IPS-NIHi7 (cell line): ENCODE measurements around the gene WAC.
"Not testable (repeated sequence)": the region's sequence is repeated elsewhere in the genome, so short reads cannot be mapped to it uniquely, and the experiment has no call there.

Source experiments
- DNase-seq: peaks from one replicate; pipeline ENCODE4 v3.0.0; 2012; ENCODE audit warnings: mixed read lengths; ENCODE audit errors: extremely low spot score

The WAC gene

DNA sequence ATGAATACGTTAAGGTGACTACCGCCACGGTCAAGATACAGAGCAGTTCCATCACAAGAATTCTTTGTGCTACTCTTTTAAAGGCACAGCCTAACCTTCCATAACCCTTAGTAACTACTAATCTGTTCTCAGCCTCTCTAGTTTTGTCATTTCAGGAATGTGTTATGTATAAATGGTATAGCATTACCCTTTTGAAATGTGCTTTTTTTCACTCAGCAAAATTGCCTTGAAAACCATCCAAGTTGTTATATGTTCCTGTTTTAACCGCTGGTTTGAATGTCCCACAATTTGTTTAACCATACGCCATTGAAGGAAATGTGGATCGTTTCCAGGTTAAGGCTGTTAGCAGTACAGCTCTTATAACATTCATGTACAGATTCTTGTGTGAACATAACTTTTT lies 32.0 kb downstream of the WAC start:
- DNase-seq: no peak

GRCh38 chr10:28566458-28567015 lies 33.6 kb downstream of the WAC start:
- DNase-seq: no peak

DNA sequence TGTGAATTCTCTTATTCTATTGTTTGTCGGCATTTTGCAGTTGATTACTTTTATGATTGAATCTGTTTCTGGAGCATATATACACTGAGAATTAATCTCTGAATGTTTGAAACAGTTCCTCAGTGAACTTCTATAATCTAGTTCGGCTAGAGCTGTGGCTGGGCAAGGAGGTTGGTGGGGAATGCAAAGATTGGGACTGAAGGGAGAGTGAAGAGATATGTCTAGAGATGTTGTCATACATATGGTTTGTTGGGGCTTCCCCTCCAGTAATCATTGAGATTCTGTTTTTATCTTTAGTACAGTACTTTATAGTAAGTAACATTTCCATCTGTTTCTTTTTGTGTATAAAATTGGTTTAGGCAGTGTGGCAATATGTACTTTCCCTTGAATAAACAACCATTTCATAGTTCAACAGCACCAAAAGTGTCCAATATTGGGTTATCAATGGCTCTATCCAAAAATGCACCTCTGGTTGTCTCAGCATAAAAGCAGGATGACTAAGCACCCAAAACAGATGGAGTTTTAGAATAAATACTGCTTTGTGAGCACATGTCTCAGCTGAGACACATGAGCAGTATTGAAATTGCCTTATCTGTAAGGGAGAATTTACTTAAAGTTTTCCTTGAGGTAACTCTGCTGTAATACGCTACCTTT lies 36.7 kb downstream of the WAC start:
- DNase-seq: no peak

DNA sequence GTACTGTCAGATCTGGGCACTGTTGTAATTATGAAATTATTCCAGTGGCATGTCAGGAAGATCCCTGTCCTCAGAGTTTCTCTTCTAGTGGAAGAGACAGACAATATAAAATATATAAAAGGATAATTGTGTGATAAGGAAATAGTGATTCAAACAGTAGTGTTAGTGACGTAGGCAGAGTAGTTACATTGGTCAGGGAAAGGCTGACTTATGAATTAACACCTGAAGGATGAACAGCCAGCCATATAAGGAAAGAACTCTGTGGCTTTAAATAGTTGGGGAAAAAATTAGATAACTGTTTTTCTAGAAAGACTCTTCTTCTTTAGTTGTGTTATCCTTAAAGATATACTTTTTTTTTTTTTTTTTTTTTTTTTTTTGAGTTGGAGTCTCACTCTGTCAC lies 37.7 kb downstream of the WAC start:
- DNase-seq: no peak

GRCh38 chr10:28571265-28571664 lies 38.3 kb downstream of the WAC start:
- DNase-seq: no peak

GRCh38 chr10:28574214-28574613 lies 41.3 kb downstream of the WAC start:
- not testable (repeated sequence) for DNase-seq

DNA sequence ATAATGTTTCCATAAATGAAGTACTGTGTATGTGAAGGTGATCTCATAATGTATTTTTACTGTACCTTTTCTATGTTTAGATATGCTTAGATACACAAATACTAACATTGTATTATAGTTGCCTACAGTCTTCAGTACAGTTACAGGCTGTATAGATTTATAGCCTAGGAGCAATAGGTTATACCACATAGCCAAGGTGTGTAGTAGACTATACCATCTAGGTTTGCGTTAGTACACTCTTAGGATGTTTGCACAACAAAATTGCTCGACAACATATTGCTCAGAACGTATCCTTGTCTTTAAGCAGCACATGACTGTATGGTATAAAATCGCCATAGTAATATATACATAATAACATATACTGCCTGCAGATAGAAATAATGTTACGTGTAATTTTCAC lies 42.9 kb downstream of the WAC start:
- no peak for DNase-seq

DNA sequence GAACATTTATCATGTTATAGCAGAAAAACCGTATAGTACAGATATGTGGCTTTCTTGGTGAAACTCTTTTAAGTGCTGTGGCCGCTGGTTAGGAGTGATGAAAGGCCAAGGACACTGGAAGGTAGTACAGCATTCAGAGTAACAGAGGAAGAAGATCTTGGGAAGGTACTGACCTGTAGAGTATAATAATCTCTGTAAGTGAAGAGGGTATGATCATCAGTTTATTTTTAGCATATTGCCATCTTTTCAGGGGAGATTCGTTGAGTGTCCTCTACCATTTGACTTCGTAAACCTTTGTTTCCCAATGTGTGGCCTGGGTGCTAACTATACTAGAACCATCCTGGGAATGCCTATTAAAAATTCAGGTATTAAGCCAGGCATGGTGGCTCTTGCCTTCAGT lies 44.6 kb downstream of the WAC start:
- no peak for DNase-seq

DNA sequence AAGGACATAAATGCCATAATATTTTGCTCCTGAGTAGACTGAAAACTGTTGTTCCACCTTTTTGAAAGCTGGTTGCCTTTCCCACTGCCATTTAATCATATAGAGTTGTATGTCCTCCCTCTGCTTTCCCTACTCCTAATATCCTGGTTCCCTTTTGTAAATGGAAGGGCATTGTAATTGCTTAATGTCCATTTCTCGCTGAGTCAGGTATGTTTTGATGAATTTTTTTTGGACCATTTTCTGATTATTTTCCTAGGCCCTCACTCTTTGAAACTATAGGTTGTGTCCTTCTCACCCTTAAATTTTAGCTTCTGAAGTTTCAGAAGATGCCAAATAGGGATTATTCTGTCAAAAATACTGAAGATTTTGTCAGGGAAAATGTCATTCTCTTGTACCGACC lies 45.5 kb downstream of the WAC start:
- DNase-seq: no peak

GRCh38 chr10:28580825-28581224 lies 47.9 kb downstream of the WAC start:
- DNase-seq: no peak

DNA sequence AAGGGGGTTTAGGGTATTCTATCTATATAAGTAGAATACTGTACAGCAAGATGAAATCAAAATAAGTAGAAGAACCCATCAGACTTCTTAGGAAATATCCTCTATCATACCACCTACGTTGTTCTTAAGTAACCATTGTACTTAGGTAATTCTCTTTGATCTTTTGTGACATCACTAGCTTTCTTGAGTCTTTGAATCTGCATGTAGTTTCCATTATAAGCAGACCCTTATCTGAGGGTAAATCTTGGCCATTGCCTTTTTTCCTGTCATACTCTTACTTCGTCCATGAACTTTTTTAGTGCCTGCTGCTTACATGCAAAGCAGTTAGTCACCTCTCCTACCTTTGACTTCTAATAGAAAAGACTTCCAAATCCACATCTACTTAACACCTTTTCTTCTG lies 49.0 kb downstream of the WAC start:
- DNase-seq: no peak

- peak; percentile 7 for DNase-seq
These were observed 52.2 kb downstream of the WAC start for GRCh38 chr10:28585076-28585475.

- no peak for DNase-seq
These were observed 53.3 kb downstream of the WAC start for GRCh38 chr10:28586176-28586575.

GRCh38 chr10:28587270-28587969 lies 54.5 kb downstream of the WAC start:
- DNase-seq: no peak

GRCh38 chr10:28587970-28588290 lies 55.0 kb downstream of the WAC start:
- no peak for DNase-seq

GRCh38 chr10:28592953-28593352 lies 60.0 kb downstream of the WAC start:
- no peak for DNase-seq

- peak; percentile 20 for DNase-seq
These were observed 60.9 kb downstream of the WAC start for GRCh38 chr10:28593811-28594210.

- DNase-seq: no peak
These were observed 61.5 kb downstream of the WAC start for GRCh38 chr10:28594406-28594805.

DNA sequence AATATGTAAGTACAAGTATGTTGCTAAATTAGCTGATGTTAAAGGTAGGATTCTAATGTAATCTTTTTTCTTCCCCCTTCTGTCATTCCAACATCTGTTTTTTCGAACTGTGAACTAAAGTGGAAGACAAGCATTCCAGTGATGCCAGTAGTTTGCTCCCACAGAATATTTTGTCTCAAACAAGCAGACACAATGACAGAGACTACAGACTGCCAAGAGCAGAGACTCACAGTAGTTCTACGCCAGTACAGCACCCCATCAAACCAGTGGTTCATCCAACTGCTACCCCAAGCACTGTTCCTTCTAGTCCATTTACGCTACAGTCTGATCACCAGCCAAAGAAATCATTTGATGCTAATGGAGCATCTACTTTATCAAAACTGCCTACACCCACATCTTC lies 62.7 kb downstream of the WAC start:
- no peak for DNase-seq

GRCh38 chr10:28600056-28600455 lies 67.1 kb downstream of the WAC start:
- no peak for DNase-seq

- no peak for DNase-seq
These were observed 68.1 kb downstream of the WAC start for GRCh38 chr10:28601012-28601411.

DNA sequence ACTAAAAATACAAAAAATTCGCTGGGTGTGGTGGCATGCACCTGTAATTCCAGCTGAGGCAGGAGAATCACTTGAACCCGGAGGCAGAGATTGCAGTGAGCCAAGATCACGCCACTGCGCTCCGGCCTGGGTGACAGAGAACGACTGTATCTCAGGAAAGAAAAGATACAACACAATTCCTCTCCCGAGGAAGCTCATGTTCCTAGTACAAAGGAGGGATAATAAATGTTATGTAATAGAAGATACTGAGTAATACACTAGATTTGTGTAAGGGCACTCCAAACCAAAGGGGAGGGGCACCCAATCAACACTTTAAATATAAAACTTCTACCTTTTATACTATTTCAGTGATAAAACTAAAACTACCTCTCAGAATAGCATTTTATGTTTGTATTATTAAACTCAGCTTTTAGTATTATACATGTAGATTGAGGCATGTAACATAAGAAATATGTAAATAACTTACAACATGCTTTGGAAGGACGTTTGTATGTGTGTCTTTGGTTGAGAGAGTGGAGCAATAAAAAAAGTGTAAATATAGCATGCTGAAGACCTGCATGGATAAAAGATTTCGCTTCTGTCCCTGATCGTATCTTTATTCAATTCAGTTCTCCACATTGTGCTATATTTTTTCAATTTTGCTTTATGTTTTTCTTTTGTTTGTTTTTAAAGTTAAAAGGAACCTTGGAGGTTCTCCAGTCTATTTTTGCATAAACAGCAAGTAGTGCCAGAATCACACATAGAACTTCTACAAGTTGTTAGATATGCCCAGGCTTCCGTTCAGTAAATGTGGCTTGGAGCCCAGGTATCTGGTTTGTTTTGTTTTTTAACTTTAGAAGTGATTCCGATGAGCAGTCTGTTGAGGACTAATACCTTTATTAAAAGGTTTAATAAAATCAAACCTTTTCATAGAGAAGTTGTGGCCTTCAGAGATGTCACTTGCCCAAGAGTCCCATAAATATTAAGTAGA lies 71.9 kb downstream of the WAC start:
- DNase-seq: no peak
